ENCODE measurements around the gene UBE2G2.

GRCh38 chr21:44780767-44781459 lies 20.7 kb downstream of the UBE2G2 start:
- no peak for TF ChIP-seq POLR2A (IDR thresholded peaks at IDR 0.05)
- TF ChIP-seq CTCF (IDR thresholded peaks at IDR 0.05), result no peak

Measured in breast epithelium (tissue), 3 donors.